Gastrocnemius medialis (tissue), 4 donors: ENCODE measurements around the gene FASN.

Experiments
- POLR2A ChIP-seq, 2 donors: fragments of 450-650 bp; IDR thresholded peaks; one replicate each; pipeline ENCODE4 v1.6.1; 2017; ENCODE audit warnings: antibody characterized with exemption in 2 of 2, mild to moderate bottlenecking in 2 of 2, moderate library complexity in 2 of 2
- TF ChIP-seq, protein P1 (sequence below), 5 experiments: fragments of 450-650 bp in 3 of 5; fragments of 200-600 bp in 2 of 5; sonication (generic) in 2 of 5; IDR thresholded peaks in 4 of 5; conservative IDR thresholded peaks in 1 of 5; 1 replicate in 4 of 5; 2 replicates in 1 of 5; pipeline ENCODE4 v1.5.1; 2016 to 2019; ENCODE audit warnings: antibody characterized with exemption in 5 of 5, mild to moderate bottlenecking in 3 of 5, moderate library complexity in 3 of 5

DNA sequence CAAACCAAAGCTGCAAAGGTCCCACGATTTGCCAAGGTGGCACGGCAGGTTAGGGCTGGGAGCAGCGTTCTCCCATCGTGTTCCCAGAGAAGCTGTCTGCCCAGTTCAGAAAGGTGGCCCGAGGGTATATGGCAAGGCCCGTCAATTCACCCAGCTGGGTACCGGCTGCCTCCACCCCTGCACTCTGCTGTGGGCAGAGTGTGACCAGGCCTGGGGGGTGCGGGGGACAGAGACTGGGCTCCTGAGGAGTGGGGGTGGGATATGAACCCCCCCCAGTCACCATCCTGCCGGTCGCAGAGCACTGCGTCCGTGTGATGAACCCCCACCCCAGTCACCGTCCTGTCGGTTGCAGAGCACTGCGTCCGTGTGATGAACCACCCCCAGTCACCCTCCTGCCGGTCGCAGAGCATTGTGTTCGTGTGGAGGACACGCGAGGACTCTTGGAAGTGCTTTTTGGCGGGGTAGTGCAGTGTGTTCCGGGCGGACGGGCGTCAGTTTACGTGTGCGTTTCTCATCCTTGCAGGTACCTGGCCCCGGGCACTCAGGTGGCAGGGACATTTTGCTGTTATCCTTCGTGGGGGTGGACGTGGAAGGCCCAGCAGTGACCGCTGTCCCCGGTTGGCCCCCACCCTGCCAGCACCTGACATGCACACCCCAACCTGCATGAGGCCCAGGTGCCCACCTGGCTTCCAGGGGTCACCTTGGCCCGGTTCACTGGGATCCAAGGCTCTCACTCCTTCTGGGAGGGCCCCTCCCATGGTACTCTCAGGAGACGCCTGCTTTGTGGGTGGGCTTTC lies 2.7 kb upstream of the FASN start:
- TF ChIP-seq, protein P1, sequence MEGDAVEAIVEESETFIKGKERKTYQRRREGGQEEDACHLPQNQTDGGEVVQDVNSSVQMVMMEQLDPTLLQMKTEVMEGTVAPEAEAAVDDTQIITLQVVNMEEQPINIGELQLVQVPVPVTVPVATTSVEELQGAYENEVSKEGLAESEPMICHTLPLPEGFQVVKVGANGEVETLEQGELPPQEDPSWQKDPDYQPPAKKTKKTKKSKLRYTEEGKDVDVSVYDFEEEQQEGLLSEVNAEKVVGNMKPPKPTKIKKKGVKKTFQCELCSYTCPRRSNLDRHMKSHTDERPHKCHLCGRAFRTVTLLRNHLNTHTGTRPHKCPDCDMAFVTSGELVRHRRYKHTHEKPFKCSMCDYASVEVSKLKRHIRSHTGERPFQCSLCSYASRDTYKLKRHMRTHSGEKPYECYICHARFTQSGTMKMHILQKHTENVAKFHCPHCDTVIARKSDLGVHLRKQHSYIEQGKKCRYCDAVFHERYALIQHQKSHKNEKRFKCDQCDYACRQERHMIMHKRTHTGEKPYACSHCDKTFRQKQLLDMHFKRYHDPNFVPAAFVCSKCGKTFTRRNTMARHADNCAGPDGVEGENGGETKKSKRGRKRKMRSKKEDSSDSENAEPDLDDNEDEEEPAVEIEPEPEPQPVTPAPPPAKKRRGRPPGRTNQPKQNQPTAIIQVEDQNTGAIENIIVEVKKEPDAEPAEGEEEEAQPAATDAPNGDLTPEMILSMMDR (IDR thresholded peaks at IDR 0.05 in 4 of 5, conservative IDR thresholded peaks at IDR 0.05 in 1 of 5): no peak
- TF ChIP-seq POLR2A (IDR thresholded peaks at IDR 0.05): no peak
